WTC11 (cell line): ENCODE data around the gene PLA2G2E. TPM values are rescaled to one million over a fixed set of nuclear protein-coding genes. Genes with fewer than 3 reads are reported as not detected.

ENCODE experiments used
- ATAC-seq: fragments of 200-7000 bp; cut with Tn5 transposase; 2 replicates; pipeline ENCODE4 v1.10.0; 2021; ENCODE audit warnings: mild to moderate bottlenecking, moderate library complexity
- CTCF ChIA-PET: fragments of 300-600 bp; sonication (Branson Sonifier 250); formaldehyde crosslinking; loops from one replicate; lab custom pipeline; 2021; ENCODE audit warnings: antibody characterized with exemption; lab: Charles Lee
- POLR2A ChIA-PET: fragments of 350-600 bp; sonication (Branson Sonifier 250); formaldehyde crosslinking; loops from one replicate; lab custom pipeline; 2021; ENCODE audit warnings: antibody characterized with exemption; lab: Charles Lee
- DNase-seq: peaks from one replicate; pipeline ENCODE4 v3.0.0; 2021; ENCODE audit warnings: low spot score
- H3K27ac Mint-ChIP-seq: 2 replicates; pipeline ENCODE4 v1.8.0; 2021; ENCODE audit warnings: mixed read lengths
- H3K27me3 Mint-ChIP-seq: 2 replicates; pipeline ENCODE4 v1.8.0; 2021; ENCODE audit warnings: low read depth, mild to moderate bottlenecking, moderate library complexity, mixed read lengths
- H3K36me3 Mint-ChIP-seq: 2 replicates; pipeline ENCODE4 v1.8.0; 2021; ENCODE audit warnings: mixed read lengths
- H3K4me1 Mint-ChIP-seq: 2 replicates; pipeline ENCODE4 v1.8.0; 2022; ENCODE audit warnings: mixed read lengths
- H3K4me3 Mint-ChIP-seq: 2 replicates; pipeline ENCODE4 v1.8.0; 2021; ENCODE audit warnings: mild to moderate bottlenecking, moderate library complexity, mixed read lengths
- H3K9me3 Mint-ChIP-seq: 2 replicates; pipeline ENCODE4 v1.8.0; 2021; ENCODE audit warnings: mixed read lengths
- AFF4 ChIP-seq: sonication (generic); formaldehyde crosslinking; IDR thresholded peaks from 2 replicates; pipeline ENCODE4 v1.8.1; 2023; ENCODE audit warnings: mild to moderate bottlenecking, missing genetic modification reagents, borderline replicate concordance
- ATF1 ChIP-seq: sonication (generic); formaldehyde crosslinking; IDR thresholded peaks from 2 replicates; pipeline ENCODE4 v1.8.1; 2023; ENCODE audit warnings: mild to moderate bottlenecking, moderate library complexity, missing genetic modification reagents
- CBFB ChIP-seq: sonication (generic); formaldehyde crosslinking; IDR thresholded peaks from 2 replicates; pipeline ENCODE4 v1.8.1; 2022; ENCODE audit warnings: mild to moderate bottlenecking, low read depth, missing genetic modification reagents
- CREB1 ChIP-seq: sonication (generic); formaldehyde crosslinking; IDR thresholded peaks from 2 replicates; pipeline ENCODE4 v1.8.0; 2023; ENCODE audit warnings: mild to moderate bottlenecking, missing genetic modification reagents
- CREM ChIP-seq: sonication (generic); formaldehyde crosslinking; IDR thresholded peaks from 2 replicates; pipeline ENCODE4 v1.8.1; 2022; ENCODE audit warnings: mild to moderate bottlenecking, missing genetic modification reagents, moderate library complexity
- GABPB1 ChIP-seq: sonication (generic); formaldehyde crosslinking; IDR thresholded peaks from 2 replicates; pipeline ENCODE4 v1.8.1; 2023; ENCODE audit warnings: mild to moderate bottlenecking, missing genetic modification reagents
- MAX ChIP-seq: sonication (generic); formaldehyde crosslinking; IDR thresholded peaks from 2 replicates; pipeline ENCODE4 v1.8.0; 2022; ENCODE audit warnings: mild to moderate bottlenecking, missing genetic modification reagents
- NFYB ChIP-seq: sonication (generic); formaldehyde crosslinking; conservative IDR thresholded peaks from 2 replicates; pipeline ENCODE4 v1.8.0; 2022; ENCODE audit warnings: low read depth, missing genetic modification reagents
- OVOL2 ChIP-seq: fragments of 250-450 bp; sonication (Bioruptor Pico); IDR thresholded peaks from 2 replicates; pipeline ENCODE4 v1.9.0; 2021; ENCODE audit warnings: mild to moderate bottlenecking, borderline replicate concordance
- PRDM15 ChIP-seq: sonication (generic); formaldehyde crosslinking; IDR thresholded peaks from 2 replicates; pipeline ENCODE4 v1.8.0; 2022; ENCODE audit warnings: missing genetic modification reagents
- PREB ChIP-seq: sonication (generic); formaldehyde crosslinking; IDR thresholded peaks from 2 replicates; pipeline ENCODE4 v1.8.1; 2022; ENCODE audit warnings: mild to moderate bottlenecking, missing genetic modification reagents, moderate library complexity, borderline replicate concordance
- SMAD4 ChIP-seq: sonication (generic); formaldehyde crosslinking; IDR thresholded peaks from 2 replicates; pipeline ENCODE4 v1.8.0; 2022; ENCODE audit warnings: mild to moderate bottlenecking, missing genetic modification reagents
- STAT6 ChIP-seq: sonication (generic); formaldehyde crosslinking; conservative IDR thresholded peaks from 2 replicates; pipeline ENCODE4 v1.8.1; 2023; ENCODE audit warnings: mild to moderate bottlenecking, low read depth, missing genetic modification reagents, moderate library complexity
- ZNF317 ChIP-seq: sonication (generic); formaldehyde crosslinking; IDR thresholded peaks from 2 replicates; pipeline ENCODE4 v1.8.1; 2023; ENCODE audit warnings: low read depth, mild to moderate bottlenecking, moderate library complexity, missing genetic modification reagents, borderline replicate concordance
- ZNF425 ChIP-seq: fragments of 250-450 bp; sonication (Bioruptor Pico); conservative IDR thresholded peaks from 2 replicates; pipeline ENCODE4 v1.9.0; 2021; ENCODE audit warnings: mild to moderate bottlenecking
- ZNF532 ChIP-seq: fragments of 250-450 bp; sonication (Bioruptor Pico); IDR thresholded peaks from 2 replicates; pipeline ENCODE4 v1.9.0; 2021; ENCODE audit warnings: mild to moderate bottlenecking, borderline replicate concordance
- total RNA-seq: library from RNA; stranded (reverse); gene quantifications from 3 replicates; pipeline ENCODE4 v1.2.3, GENCODE V29; 2021

Gene PLA2G2E
- total RNA-seq, 1 experiment from 2014 or later: not detected

- TF ChIP-seq ZNF317 (CRISPR knock-in tag) (no peak), STAT6 (no peak), CREM (no peak)
These were observed 44.8 kb downstream of the PLA2G2E start (continued) for GRCh38 chr1:19878637-19878985.

GRCh38 chr1:19877821-19878636 lies 45.4 kb downstream of the PLA2G2E start:
- no peak for DNase-seq
- POLR2A ChIA-PET: no interaction called here
- no peak for ATAC-seq
- H3K27ac Mint-ChIP-seq: no peak overlapping the region
- peaks cover 12% of the 10 kb centered on the region for H3K4me1 Mint-ChIP-seq
- H3K9me3 Mint-ChIP-seq: peaks cover 9% of the 10 kb centered on the region
- H3K27me3 Mint-ChIP-seq: no peaks in the 10 kb centered on the region; the same call in 1 of the 2 replicates
- H3K4me3 Mint-ChIP-seq: no peak overlapping the region
- CTCF ChIA-PET: no interaction called here
- H3K36me3 Mint-ChIP-seq: no peaks in the 10 kb centered on the region
- no peak for TF ChIP-seq CREM
- TF ChIP-seq ATF1 (CRISPR knock-in tag): no peak
- TF ChIP-seq AFF4: no peak
- TF ChIP-seq NFYB (CRISPR knock-in tag): no peak
- no peak for TF ChIP-seq ZNF532
- no peak for TF ChIP-seq PREB (CRISPR knock-in tag)
- no peak for TF ChIP-seq PRDM15 (CRISPR knock-in tag)
- no peak for TF ChIP-seq ZNF425 (CRISPR knock-in tag)
- TF ChIP-seq GABPB1: no peak
- TF ChIP-seq MAX (CRISPR knock-in tag): no peak
- no peak for TF ChIP-seq OVOL2 (CRISPR knock-in tag)
- TF ChIP-seq CBFB (CRISPR knock-in tag): no peak
- TF ChIP-seq CREB1: no peak
- TF ChIP-seq SMAD4 (CRISPR knock-in tag): no peak
